RWPE1 (cell line): Measurements from ENCODE around the gene CKAP2L.
A peak's percentile ranks its signal among the peaks of the same experiment; 100 is the strongest.

Experiments used
- CTCF ChIA-PET: fragments of 350-600 bp; sonication (Branson Sonifier 250); formaldehyde crosslinking; extraction: SDS; loops from one replicate; lab custom pipeline; 2021; lab: Yijun Ruan, JAX
- POLR2A ChIA-PET: fragments of 400-600 bp; formaldehyde crosslinking; extraction: SDS; loops from one replicate; lab custom pipeline; 2020; ENCODE audit warnings: antibody characterized with exemption; ENCODE audit not compliant: low non-redundant PET; lab: Yijun Ruan, JAX
- DNase-seq: peaks from one replicate; pipeline ENCODE4 v3.0.0; 2012; ENCODE audit warnings: low spot score
- H3K27ac ChIP-seq: fragments of 450-650 bp; 2 replicates; pipeline ENCODE4 v1.5.1; 2017
- TF ChIP-seq, protein P1 (sequence below): fragments of 450-650 bp; conservative IDR thresholded peaks from 2 replicates; pipeline ENCODE4 v1.5.1; 2017; ENCODE audit warnings: low read depth, mild to moderate bottlenecking

Gene CKAP2L

GRCh38 chr2:112727276-112728028 lies 37.0 kb downstream of the CKAP2L start:
- H3K27ac ChIP-seq = no peak overlapping the region; the same call in 1 of the 2 replicates

DNA sequence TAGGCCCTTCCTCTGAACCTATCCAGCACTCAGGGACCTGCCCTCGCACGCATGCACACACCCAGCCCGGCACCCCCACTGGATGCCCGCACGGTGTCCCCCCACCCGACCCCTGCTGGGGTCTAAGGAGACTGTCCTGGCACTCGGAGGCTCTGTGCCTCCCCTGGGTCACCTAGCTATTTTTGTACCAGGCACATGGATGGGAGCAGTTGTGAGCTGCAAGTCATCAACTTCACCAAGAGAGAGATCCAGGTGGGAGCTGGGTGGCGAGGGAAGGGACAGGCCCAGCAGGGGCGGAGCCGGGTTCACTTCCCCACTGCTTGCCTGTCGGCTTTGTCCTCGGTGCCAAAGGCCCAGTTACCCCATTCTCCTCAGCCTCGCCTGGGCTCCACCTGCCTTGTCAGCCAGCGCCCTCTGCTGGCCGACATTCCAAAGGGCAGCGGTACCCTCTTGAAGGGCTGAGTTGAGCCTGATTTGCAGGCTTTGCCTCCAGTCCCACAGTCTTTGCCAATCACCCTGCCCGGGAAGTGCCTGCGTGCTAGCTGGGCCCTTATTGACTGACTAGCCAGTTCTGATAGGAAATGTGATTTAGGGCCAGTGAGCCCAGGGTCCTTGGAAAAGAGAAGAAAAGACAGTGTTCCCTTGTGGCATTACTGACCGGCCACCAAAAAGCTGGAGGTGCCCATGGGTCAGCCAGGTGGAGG lies 37.8 kb downstream of the CKAP2L start:
- peak; percentile 95 for DNase-seq
- peak overlapping the region; percentile 52 for H3K27ac ChIP-seq
- POLR2A ChIA-PET = interaction anchor here (0.5 to 1.7 kb wide), 3 partner anchors 51 to 99 kb away, joined by 4 to 14 read pairs (median 4); no protein-coding TSS in a partner anchor
- TF ChIP-seq, protein P1, sequence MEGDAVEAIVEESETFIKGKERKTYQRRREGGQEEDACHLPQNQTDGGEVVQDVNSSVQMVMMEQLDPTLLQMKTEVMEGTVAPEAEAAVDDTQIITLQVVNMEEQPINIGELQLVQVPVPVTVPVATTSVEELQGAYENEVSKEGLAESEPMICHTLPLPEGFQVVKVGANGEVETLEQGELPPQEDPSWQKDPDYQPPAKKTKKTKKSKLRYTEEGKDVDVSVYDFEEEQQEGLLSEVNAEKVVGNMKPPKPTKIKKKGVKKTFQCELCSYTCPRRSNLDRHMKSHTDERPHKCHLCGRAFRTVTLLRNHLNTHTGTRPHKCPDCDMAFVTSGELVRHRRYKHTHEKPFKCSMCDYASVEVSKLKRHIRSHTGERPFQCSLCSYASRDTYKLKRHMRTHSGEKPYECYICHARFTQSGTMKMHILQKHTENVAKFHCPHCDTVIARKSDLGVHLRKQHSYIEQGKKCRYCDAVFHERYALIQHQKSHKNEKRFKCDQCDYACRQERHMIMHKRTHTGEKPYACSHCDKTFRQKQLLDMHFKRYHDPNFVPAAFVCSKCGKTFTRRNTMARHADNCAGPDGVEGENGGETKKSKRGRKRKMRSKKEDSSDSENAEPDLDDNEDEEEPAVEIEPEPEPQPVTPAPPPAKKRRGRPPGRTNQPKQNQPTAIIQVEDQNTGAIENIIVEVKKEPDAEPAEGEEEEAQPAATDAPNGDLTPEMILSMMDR = peak; percentile 95
- CTCF ChIA-PET = interaction anchor here (0.6 to 5.0 kb wide), 30 partner anchors 10 to 223 kb away, joined by 3 to 54 read pairs (median 4); no protein-coding TSS in a partner anchor

More at GRCh38 chr2:112727276-112728028, 37.0 kb downstream of the CKAP2L start:
- no peak for DNase-seq
- ChIA-PET POLR2A (interaction anchor here (1.7 kb wide), 1 partner anchor 100 kb away, joined by 4 read pairs; no protein-coding TSS in a partner anchor), CTCF (interaction anchor here (0.6 to 5.0 kb wide), 23 partner anchors 9 to 179 kb away, joined by 3 to 54 read pairs (median 5); no protein-coding TSS in a partner anchor)
- TF ChIP-seq, protein P1 = no peak

DNA sequence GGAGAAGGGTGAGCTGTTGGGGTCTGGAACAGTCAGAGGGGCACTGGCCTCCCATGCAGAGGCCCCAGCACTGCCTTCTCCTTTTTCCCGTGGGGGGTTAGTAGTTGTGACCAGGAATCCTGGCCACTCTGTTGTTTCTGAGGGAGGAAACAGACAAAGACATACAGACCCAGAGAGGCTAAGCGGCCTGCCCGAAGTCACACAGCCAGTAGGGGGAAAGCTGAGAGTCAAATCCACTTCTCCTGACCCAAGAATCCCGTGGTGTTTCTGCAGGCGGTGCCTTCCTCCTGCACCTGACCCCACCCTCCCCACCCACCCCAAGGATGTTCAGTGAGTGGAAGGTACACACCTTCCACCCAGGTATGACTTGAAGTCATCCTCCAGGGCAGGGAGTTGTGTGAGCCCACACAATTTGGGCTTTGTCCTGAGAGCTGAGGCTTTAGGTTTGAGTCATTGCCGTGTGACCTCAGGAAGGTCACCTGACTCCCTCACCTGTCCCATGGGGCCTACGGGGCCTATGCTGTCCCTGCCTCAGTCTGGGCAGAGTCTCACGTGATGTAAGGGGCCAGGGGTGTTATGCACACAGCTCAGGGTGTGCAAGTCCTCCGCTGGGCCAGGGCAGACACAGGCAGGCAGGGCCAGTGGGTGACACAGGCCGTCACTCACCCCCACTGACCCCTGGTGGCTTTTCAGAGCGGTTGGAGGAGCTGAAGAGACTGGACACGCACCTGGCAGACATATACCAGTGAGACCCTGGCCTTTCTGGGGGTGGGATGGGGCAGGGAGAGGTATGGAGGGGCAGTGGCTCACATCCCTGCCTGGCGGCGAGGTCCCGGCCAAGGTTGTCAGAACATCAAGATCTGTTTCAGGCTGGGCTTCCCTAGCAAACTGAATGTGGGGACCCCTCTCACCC lies 38.6 kb downstream of the CKAP2L start:
- CTCF ChIA-PET = interaction anchor here (0.6 to 5.0 kb wide), 24 partner anchors 11 to 224 kb away, joined by 3 to 54 read pairs (median 5); no protein-coding TSS in a partner anchor
- POLR2A ChIA-PET = interaction anchor here (0.5 to 1.7 kb wide), 3 partner anchors 51 to 98 kb away, joined by 4 to 14 read pairs (median 4); no protein-coding TSS in a partner anchor
- TF ChIP-seq, protein P1 = no peak
- peak; percentile 34 for DNase-seq
- peak overlapping the region; percentile 52 for H3K27ac ChIP-seq

GRCh38 chr2:112724591-112725525 lies 39.6 kb downstream of the CKAP2L start:
- TF ChIP-seq, protein P1 = no peak
- CTCF ChIA-PET = interaction anchor here (0.6 to 5.0 kb wide), 8 partner anchors 26 to 222 kb away, joined by 3 to 54 read pairs (median 7); no protein-coding TSS in a partner anchor
- peak; percentile 37 for DNase-seq
- no peak overlapping the region for H3K27ac ChIP-seq
- POLR2A ChIA-PET = interaction anchor here (1.7 kb wide), 1 partner anchor 79 kb away, joined by 4 read pairs; no protein-coding TSS in a partner anchor

GRCh38 chr2:112723995-112724394 lies 40.4 kb downstream of the CKAP2L start:
- no peak for DNase-seq
- CTCF ChIA-PET = interaction anchor here (2.1 to 5.0 kb wide), 2 partner anchors 97 to 125 kb away, joined by 7 to 54 read pairs; no protein-coding TSS in a partner anchor
- TF ChIP-seq, protein P1 = no peak
- POLR2A ChIA-PET = no interaction called here
- no peak overlapping the region for H3K27ac ChIP-seq
